HG03135 (cell line): ENCODE data around the gene ZNHIT2.
"Not testable (repeated sequence)": the region's sequence is repeated elsewhere in the genome, so short reads cannot be mapped to it uniquely, and the experiment has no call there.

Experiments
- ATAC-seq: cut with Tn5 transposase; IDR thresholded peaks from one replicate; pipeline ENCODE4 v1.9.1; 2021; ENCODE audit warnings: mild to moderate bottlenecking, moderate library complexity; ENCODE audit not compliant: unreplicated experiment

ZNHIT2 gene

DNA sequence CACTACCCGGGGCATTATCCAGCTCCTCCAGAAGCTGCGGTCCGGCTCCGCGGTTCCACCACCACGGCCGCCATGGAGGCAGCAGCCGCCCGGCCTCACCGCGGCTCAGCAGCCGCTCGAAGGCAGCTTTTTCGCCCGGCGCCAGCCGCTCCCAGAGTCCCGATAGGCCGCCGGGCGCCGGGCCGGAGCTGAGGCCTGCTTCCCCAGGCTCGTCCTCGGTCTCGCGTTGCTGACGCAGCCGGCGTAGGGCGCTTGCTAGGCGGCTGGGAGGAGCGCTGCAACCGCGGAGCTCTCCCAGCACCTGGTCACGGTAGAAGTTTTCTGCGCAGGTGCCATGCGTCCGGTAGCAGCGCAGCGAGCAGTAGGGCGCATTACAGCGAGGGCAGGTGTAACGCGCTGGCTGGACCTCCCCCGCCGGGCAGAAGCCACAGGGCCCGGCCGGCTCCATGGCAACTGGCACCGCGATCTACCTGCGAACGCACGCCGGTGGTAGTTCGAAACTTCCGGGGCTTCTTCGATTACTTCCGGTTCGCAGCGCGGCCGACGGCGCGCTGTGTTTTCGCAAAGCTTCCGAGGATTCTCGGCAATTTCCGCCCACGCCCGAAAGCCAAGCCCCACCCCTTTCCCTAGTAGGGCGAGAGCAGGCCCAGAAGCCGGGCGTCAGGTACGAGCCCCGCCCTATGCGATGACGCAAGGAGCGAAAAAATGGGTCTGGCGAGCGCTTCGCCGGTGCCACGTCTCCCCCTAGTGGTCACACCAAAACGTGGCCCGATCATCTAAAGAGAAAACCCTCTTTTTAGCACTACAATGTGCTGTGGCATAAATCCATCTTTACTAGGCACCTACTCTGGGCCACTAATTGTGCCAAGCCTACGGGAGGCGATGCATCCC is at the start of gene ZNHIT2:
Gene ZNHIT2, minus strand, starts transcription at position 496 of the 891 bp plus-strand sequence. Its CDS starts 48 bp downstream, at position 448.
- peak; percentile 46 for ATAC-seq

DNA sequence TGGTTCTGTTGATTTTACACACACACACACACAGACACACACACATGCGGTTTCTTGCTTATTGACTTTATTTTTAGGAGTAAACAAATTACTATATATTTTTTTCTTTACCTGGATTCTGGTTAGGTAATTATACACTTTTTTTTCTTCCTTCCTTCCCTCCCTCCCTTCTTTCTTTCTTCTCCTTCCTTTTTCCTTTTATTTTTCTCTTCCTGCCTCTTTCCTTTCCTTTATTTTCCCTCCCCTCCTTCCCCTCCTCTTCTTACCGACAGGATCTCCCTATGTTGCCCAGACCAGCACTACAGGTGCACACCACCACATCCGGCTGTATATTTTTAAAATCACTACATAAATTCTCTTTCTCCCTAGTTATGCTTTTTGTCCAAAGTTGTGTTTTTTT is 49.4 kb upstream of the ZNHIT2 start:
- no peak for ATAC-seq

DNA sequence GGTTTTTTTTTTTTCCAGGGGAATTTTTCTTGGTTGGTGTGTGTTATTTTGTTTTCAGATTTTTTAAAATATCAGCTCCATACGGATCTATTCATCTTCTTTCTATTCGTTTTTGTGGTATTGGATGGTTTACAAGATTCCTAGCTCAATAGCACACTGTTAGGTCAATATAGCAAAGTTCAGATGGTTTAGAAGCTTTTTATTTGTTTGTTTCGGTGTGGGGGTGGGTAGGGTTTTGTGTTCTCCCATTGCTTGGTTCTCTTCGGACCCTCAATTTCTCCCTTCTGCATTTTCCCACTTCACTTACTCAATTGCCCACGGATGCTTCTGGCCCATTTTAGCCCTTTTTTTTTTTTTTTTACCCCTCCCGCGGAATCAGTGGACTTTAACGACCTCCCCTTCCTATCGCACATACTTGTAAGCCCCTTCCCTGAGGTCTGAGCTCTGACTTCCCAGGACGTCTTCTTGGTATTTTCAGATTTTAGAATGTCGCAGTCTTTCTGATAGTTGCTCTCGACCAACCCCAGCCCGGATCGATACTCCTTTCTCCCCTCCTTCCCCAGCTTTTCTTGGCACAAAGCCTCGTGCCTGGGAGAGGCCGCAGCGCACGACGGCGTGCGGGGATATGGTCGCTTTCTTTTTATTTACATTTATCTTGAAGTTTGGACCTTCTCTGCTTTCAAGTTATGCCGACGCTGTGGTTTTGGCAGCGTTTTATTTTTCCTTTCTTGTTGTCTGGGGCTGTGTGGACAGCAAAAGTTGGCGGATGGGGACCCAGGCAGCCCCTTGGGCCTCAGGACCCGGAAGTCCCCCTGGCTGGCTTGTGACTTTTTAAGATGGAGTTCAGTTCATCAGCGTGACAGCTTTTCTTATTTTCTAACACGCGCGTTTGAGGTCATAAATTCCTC is 48.2 kb upstream of the ZNHIT2 start:
- no peak for ATAC-seq

DNA sequence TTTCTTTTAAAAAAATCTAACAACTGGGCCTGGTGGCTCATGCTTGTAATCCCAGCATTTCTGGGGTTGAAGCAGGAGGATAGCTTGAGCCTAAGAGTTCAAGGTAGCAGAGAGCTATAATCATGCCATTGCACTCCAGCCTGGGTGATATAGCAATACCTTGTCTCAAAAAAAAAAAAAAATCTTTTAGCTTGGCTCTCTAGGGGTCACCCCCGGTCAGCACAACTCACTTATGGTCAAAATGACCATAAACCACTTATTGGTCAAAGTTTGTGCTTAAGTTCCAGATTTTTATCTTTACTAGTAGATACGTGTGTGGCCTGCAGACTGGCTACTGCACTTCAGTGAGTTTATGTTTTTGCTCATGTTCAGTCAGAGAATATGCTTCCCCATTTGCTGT is 46.2 kb upstream of the ZNHIT2 start:
- no peak for ATAC-seq

DNA sequence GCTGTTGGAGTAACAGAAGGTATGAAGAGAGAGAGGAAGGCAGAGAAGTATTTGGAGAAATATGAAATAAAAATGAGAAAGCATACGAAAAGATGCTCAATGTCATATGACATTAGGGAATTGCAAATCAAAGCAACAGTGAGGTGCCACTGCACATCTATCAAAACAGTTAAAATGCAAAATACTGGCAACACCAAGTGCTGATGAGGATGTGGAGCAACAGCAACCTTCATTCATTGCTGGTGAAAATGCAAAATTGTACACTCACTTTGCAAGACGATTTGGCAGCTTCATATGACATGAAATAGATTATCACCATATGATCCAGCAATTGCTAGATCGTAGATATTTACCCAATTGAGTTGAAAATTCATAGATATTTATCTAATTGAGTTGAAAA is 43.1 kb upstream of the ZNHIT2 start:
- ATAC-seq = no peak

DNA sequence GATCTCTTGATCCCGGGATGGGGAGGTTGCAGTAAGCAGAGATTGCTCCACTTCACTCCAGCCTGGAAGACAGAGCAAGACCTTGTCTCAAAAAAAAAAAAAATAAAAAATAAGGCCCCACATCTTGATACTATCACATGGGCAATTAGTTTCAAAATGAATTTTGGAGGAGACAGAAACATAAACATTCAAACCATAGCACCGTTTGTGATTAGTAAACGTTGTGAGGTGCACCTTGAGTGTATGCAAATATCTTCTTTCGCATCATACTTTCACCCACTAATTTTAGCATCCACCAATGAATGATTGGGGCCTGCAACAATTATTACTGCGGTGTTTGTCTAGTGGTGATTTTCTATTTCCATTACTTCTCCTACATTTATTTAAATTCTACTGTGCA is 41.5 kb upstream of the ZNHIT2 start:
- ATAC-seq = no peak

DNA sequence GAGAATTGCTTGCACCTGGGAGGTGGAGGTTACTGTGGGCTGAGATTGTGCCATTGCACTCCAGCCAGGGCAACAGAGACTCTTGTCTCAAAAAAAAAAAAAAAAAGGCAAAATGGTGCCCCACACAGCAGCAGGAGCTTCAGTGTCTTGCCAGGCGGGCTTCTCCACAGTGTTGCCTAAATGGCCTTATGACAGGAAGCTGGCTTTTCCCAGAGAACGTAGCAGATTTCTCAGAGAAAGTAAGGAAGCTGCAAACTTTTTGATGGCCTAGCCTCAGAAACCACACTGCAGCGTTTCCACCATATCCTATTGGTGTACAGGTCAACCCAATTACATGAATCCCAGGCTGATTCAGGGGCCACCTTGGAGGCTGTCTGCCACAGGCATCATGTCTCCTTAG is 39.8 kb upstream of the ZNHIT2 start:
- no peak for ATAC-seq

DNA sequence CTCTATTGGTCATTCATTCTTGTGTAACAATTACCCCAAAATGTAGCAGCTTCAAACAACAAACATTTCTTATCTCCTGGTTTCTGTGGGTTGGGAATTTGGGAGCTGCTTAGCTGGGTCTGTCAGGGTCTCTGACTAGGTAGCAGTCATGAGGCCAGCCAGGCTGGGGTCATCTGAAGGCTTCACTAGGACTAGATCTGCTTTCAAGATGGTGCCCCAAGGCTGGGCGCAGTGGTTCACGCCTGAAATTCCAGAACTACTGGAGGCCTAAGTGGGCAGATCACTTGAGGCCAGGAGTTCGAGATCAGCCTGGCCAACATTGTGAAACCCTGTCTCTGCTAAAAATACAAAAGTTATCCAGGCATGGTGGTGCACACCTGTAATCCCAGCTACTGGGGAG is 39.4 kb upstream of the ZNHIT2 start:
- no peak for ATAC-seq

DNA sequence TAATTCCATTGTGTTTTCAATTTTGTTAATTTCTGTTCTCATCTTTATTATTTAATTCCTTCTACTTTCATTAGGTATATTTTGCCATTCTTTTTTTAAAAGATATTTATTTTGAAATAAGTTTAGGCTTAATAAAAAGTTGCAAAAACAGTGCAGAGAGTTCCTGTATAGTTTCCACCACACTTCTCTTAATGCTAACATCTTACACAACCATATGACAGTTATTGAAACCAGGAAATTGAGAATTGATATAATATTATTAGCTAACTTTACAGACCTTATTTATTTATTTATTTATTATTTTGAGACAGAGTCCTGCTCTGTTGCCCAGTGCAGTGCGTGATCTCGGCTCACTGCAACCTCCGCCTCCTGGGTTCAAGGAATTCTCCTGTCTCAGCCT is 38.8 kb upstream of the ZNHIT2 start:
- ATAC-seq = no peak

DNA sequence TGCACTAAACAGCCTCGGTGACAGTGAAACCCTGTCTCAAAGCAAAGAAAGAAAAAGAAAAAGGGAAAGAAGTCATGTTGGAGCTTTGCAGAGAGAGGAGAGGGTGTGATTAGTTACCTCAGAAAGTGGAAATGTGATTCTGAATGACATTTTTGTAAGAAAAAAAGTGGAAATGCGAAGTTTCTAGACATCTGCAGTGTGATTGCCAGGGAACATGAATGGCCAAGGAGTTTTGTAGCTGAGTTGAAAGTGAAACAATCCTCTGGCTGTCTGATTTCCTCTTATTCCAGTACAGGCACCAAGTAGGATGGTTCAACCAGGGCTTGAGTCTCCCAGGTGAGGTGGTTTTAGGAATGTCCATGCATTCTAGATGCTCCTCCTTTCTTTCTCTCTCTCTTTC is 34.6 kb upstream of the ZNHIT2 start:
- no peak for ATAC-seq

DNA sequence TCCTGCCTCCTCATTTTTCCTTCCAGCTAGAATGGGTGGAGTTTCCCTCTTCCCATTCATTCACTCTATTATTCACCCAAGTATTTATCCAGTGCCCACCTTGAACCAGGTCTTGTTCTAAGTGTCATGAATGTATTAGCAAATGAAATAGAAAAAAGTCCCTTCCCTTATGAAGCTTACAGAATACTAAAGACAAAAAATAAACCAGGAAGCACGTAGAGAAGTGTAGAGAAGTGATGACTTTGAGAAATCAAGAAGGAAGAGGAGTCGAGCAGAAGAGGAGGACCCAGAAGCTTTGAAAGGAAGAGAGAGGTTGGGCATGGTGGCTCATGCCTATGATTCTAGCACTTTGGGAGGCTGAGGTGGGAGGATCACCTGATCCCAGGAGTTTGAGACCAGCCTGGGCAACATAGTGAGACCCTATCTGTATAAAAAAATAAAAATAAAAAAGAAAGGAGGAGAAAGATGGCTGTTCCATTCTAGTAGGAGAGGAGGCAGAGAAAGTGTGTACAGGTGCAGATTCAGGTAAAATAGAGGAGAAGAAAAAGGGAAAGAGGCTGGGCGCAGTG is 33.9 kb upstream of the ZNHIT2 start:
- no peak for ATAC-seq

DNA sequence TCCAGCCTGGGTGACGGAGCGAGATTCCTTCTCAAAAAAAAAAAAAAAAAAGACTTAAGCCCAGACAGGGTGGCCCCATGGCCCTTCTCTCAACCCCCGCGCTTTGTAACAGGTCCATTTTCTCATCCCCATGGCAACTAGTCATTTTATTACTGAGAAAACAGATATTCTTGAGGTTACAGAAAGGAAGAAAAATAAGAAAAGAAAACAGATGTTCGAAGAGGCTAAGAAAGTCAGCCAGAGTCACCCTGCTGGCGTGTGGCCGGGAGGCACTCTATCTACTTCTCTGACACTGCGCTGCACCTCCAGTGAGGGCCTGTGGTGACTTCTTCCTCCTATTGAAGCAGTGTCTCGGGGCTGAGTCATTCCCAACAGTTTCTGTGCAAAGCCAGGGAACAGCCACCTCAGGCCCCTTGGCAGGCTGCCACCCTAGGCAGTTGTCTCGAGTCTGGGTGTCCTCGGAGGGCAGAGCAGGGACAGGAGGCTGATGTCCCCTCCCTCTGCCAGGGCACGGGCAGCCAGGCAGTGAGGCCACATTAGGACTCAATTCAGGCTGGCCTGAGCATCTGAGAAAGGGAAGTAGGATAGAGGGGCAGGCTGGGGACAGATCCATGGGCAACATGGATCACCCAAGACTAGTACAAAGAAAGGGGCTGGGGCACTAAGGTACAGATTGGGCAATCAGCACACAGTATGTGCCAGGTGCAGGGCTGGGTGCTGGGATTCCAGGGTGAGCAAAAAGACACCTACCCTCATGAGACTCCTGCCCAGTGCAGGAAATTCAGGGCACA is 33.2 kb upstream of the ZNHIT2 start:
- ATAC-seq = no peak

DNA sequence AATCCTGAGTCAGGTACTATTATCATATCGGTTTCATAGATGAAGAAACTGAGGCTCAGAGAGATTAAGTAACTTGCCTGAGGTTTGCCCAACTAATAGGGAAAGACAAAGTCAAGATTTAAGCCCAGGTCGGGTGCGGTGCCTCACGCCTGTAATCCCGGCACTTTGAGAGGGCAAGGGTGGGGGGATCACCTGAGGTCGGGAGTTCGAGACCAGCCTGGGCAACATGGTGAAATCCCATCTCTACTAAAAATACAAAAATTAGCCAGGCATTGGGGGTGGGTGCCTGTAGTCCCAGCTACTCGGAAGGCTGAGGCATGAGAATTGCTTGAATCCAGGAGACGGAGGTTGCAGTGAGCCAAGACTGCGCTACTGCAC is 32.6 kb upstream of the ZNHIT2 start:
- ATAC-seq = not testable (repeated sequence)

DNA sequence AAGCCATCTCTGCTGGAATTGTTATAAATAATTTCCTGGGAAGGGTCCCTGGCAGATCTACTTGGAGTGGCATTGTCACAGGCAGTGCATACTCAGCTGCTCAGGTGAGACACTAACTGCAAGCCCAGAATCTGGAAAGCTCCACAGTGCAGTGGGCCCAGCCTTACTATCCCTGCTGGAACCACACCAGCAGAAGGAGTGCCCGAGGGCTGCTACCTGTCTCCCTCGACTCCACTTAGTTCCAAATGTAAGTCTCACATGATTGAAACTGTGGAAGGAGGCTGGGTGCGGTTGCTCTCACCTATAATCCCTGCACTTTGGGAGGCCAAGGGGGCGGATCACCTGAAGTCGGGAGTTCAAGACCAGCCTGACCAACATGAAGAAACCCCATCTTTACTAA is 31.2 kb upstream of the ZNHIT2 start:
- no peak for ATAC-seq

DNA sequence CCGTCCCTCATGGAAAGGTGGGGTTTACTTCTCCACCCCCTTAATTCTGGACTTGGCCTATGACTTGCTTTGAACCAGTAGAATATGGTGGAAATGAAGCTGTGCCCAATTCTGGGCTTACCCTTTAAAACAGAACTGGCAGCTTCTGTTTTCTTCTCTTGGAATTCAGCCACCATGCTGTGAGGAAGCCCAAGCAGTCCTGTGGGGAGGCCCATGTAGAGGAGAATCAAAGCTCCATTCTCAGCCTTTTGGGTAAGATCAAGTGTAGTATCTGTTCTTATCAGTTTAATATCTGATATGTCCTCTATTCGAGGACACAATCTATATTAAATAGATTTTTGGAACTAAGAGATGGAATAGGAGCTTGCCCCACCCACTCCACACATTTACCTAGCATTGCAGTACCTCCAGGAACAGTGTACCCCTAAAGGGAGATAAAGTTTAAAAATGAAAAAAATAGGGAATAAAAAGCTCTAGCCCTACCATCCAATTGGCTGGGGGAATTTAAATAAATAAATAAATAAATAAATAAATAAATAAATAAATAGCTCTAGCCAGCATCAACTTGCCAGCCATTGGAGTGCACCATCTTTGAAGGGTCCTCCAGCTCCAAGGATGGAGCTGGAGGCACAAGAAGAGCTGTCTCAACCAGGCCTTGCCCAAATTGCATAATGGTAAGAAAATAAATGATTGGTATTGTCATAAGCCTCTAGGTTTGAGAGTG is 30.0 kb upstream of the ZNHIT2 start:
- ATAC-seq = no peak

DNA sequence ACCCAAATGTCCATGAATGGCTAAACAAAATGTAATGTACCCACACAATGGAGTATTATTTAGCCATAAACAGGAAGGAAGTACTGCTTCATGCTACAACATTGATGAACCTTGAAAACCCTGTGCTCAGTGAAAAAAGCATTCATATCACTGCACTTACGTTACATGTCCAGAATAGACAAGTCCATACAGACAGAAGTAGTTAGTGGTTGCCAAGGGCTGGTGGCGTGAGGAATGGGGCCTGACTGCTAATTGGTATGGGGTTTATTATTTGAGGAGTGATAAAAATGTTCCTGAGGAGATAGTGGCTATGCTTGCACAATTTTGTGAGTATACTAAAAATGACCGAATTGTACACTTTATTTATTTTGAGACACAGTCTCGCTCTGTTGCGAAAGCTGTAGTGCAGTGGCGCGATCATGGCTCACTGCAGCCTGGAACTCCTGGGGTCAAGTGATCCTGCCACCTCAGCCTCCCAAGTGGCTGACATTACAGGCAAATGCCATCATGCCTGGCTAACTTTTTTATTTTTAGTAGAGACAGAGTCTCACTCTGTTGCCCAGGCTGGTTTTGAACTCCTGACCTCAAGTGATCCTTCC is 24.5 kb upstream of the ZNHIT2 start:
- no peak for ATAC-seq

DNA sequence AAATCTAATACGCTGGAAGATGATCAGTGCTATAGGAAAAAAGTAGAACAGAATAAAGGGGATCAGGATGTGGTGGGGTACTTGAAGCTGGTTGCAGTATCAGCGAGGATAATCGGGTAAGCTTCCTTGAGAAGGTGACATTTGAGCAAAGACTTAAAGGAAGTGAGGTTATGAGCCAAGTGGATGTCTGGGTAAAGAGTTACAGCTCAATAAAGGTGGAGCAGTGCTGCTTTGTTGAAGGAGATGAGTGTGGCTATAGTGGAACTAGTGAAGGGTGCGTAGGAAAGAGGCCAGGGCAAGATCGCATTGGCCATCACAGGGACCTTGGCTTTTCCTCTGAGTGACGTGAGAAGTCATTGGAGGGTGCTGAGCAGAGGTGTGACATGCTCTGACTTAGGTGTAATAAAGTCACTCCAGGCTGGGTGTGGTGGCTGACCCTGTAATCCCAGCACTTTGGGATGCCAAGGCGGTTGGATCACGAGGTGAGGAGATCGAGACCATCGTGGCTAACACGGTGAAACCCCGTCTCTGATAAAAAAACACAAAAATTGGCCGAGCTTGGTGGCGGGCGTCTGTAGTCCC is 19.1 kb upstream of the ZNHIT2 start:
- ATAC-seq = no peak

DNA sequence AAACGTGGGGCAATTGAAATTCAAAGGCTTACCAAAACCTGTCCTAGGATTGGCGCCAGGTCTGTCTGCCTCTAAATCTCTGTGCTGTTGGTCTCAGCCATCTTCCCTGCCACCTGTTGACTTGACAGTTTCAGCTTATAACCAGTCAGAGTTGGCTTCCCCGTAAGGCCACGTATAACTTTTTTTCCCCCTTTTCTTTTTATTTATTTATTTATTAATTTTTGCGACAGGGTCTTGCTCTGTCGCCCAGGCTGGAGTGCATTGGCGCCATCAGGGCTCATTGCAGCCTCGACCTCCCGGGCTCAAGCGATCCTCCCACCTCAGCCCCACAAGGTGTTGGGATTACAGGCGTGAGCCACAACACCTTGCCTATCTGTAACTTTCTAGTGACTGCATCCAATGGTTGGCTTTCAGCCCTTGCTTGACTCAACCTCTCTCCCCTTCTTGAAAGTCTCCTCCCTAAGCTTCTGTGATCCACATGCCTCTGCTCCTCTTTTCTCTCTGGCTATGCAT is 18.2 kb upstream of the ZNHIT2 start:
- no peak for ATAC-seq

DNA sequence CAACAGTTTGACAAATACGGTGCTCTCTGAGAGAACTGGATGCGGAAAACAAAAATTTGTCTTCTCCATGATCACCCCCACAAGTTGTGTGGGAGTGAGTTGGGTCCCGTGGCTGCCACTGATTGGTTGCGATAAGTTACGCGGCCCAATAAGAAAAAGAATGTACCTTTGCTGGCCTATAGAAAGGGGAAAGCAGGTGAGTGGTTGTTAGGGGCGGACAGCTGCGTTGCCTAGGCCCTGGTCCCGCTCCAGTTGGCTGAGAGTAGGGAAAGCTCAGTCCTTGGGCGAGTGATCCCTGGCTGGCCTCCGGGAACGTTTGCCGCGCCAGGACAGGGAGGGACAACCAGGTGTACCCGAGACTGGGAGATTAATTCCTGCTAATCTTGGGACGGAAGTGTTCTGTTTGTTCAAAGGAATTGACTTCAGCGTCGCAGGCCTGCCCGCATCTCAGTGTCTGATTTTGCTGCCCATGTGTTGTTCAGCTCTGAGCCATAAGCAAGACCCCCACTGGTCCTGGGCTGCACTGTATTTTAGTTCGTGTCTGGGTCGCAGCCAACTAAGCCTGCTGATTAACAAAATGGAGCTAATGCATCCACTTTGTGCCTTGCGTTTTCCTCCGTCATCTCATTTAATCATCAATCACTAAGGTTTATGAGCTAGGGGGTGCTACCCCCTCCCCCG is 17.6 kb upstream of the ZNHIT2 start:
- peak; percentile 65 for ATAC-seq
